ENCODE data around the gene PLD6. TPM values are rescaled to one million over a fixed set of nuclear protein-coding genes. Genes with fewer than 3 reads are reported as not detected.

Gene PLD6
- total RNA-seq, 2 experiments from 2014 or later, result 22.2 to 23.0 TPM

Other genes with a start within 250 kb of the PLD6 start
- gene TNFRSF13B, start 234.2 kb downstream of the PLD6 start, total RNA-seq, result not detected
- gene MPRIP, start 163.9 kb downstream of the PLD6 start, total RNA-seq, result 100 to 1,000 TPM; 165 to 172 TPM
- gene FLCN, start 30.8 kb upstream of the PLD6 start, total RNA-seq, result 10 to 100 TPM; 22.2 to 25.7 TPM
- gene COPS3, start 74.9 kb upstream of the PLD6 start, total RNA-seq, result 100 to 1,000 TPM; 136 to 141 TPM
- 1 to 10 TPM; 5.2 to 7.0 TPM for gene NT5M, start 97.0 kb upstream of the PLD6 start, total RNA-seq

Measured in activated CD8-positive, alpha-beta memory T cell treated with anti-CD3 and anti-CD28 coated beads for 36 hours (primary cell).